Measurements from ENCODE around the gene BCL11B. TPM values are rescaled to one million over a fixed set of nuclear protein-coding genes. Genes with fewer than 3 reads are reported as not detected.

The BCL11B gene
- total RNA-seq, 1 donor from 2014 or later = 0.85 TPM

DNA sequence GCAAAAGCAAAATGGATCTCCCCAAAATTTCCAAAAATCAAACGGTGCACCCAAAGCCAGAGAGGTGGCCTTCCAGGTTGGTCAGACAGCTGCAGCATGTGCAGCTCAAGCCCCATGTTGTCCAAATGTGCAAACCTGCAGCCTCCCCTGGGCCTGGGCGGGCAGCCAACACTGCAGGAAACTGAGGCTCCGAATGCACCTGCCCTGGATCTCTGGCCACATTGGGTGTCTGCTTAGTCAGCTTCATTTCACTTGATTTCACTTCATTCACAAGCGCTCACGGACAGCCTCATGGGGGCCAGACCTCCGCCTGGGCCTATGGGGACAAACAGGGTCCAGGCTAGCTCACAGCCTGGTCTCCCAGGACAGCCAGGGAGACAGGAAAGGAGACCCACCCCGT lies 59.8 kb downstream of the BCL11B start:
- Histone ChIP-seq H3K4me3 (no peak overlapping the region), H3K27ac (no peak overlapping the region)
- TF ChIP-seq, protein P1, sequence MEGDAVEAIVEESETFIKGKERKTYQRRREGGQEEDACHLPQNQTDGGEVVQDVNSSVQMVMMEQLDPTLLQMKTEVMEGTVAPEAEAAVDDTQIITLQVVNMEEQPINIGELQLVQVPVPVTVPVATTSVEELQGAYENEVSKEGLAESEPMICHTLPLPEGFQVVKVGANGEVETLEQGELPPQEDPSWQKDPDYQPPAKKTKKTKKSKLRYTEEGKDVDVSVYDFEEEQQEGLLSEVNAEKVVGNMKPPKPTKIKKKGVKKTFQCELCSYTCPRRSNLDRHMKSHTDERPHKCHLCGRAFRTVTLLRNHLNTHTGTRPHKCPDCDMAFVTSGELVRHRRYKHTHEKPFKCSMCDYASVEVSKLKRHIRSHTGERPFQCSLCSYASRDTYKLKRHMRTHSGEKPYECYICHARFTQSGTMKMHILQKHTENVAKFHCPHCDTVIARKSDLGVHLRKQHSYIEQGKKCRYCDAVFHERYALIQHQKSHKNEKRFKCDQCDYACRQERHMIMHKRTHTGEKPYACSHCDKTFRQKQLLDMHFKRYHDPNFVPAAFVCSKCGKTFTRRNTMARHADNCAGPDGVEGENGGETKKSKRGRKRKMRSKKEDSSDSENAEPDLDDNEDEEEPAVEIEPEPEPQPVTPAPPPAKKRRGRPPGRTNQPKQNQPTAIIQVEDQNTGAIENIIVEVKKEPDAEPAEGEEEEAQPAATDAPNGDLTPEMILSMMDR (IDR thresholded peaks at IDR 0.05) = no peak

GRCh38 chr14:99211410-99211809 lies 60.6 kb downstream of the BCL11B start:
- no peaks in the 10 kb centered on the region for H3K27me3 ChIP-seq
- no peak overlapping the region for H3K4me3 ChIP-seq
- H3K4me1 ChIP-seq = peaks cover 9 to 11% of the 10 kb centered on the region in 2 donors
- H3K9me3 ChIP-seq = no peaks in the 10 kb centered on the region
- no peaks in the 10 kb centered on the region for H3K36me3 ChIP-seq
- no peak overlapping the region for H3K27ac ChIP-seq
- intact Hi-C loops (cut with DNase I) = no loop called here
- DNase-seq (ENCODE audit: low spot score in 2 of 2) = no peak
- TF ChIP-seq, protein P1 (IDR thresholded peaks at IDR 0.05) = no peak

More for the DNA sequence above, 59.8 kb downstream of the BCL11B start:
- Histone ChIP-seq H3K27me3 (no peaks in the 10 kb centered on the region), H3K9me3 (no peaks in the 10 kb centered on the region), H3K4me1 (peaks cover 9 to 11% of the 10 kb centered on the region in 2 donors), H3K36me3 (no peaks in the 10 kb centered on the region)
- intact Hi-C loops (cut with DNase I) = no loop called here
- DNase-seq (ENCODE audit: low spot score in 2 of 2) = no peak

- no peak overlapping the region for H3K27ac ChIP-seq
- intact Hi-C loops (cut with DNase I) = no loop called here
- TF ChIP-seq, protein P1 (IDR thresholded peaks at IDR 0.05) = no peak
- peaks cover 3% of the 10 kb centered on the region in 2 donors for H3K4me1 ChIP-seq
- H3K27me3 ChIP-seq = no peaks in the 10 kb centered on the region
- no peak overlapping the region for H3K4me3 ChIP-seq
- H3K36me3 ChIP-seq = no peaks in the 10 kb centered on the region
- no peak for DNase-seq (ENCODE audit: low spot score in 2 of 2)
- H3K9me3 ChIP-seq = no peaks in the 10 kb centered on the region
Observed at GRCh38 chr14:99210333-99210732, 61.7 kb downstream of the BCL11B start.

DNA sequence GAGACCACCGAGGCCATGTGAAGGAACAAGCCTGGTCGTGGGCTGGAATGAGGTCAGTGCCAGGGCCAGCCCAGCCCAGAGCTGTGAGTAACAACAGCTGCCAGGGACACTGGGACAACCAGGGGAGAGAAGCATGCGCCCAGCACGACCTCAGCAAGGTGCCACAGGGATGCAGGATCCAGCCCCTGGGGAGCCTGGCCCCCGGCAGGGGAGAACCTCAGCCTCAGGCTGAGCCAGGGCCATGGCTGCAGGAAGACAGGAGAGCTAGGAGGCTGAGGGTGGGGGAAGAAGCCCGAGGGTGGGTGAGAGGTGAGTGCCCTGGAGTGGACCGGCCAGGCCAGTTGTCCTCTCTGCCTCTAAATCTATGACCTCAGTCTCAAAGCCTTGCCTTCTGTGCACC lies 62.6 kb downstream of the BCL11B start:
- no peak for DNase-seq (ENCODE audit: low spot score in 2 of 2)
- no peak overlapping the region for H3K4me3 ChIP-seq
- intact Hi-C loops (cut with DNase I) = no loop called here
- H3K9me3 ChIP-seq = no peaks in the 10 kb centered on the region
- TF ChIP-seq, protein P1 (IDR thresholded peaks at IDR 0.05) = no peak
- H3K27ac ChIP-seq = no peak overlapping the region
- no peaks in the 10 kb centered on the region for H3K27me3 ChIP-seq
- no peaks in the 10 kb centered on the region for H3K36me3 ChIP-seq
- no peaks in the 10 kb centered on the region for H3K4me1 ChIP-seq

GRCh38 chr14:99208318-99208717 lies 63.7 kb downstream of the BCL11B start:
- no peaks in the 10 kb centered on the region for H3K4me1 ChIP-seq
- H3K4me3 ChIP-seq = no peak overlapping the region
- no peak for DNase-seq (ENCODE audit: low spot score in 2 of 2)
- H3K36me3 ChIP-seq = no peaks in the 10 kb centered on the region
- no peaks in the 10 kb centered on the region for H3K27me3 ChIP-seq
- no peaks in the 10 kb centered on the region for H3K9me3 ChIP-seq
- H3K27ac ChIP-seq = no peak overlapping the region
- TF ChIP-seq, protein P1 (IDR thresholded peaks at IDR 0.05) = no peak
- intact Hi-C loops (cut with DNase I) = no loop called here

GRCh38 chr14:99207456-99207855 lies 64.5 kb downstream of the BCL11B start:
- H3K27me3 ChIP-seq = no peaks in the 10 kb centered on the region
- intact Hi-C loops (cut with DNase I) = no loop called here
- no peaks in the 10 kb centered on the region for H3K4me1 ChIP-seq
- H3K36me3 ChIP-seq = no peaks in the 10 kb centered on the region
- H3K9me3 ChIP-seq = no peaks in the 10 kb centered on the region
- TF ChIP-seq, protein P1 (IDR thresholded peaks at IDR 0.05) = no peak
- DNase-seq (ENCODE audit: low spot score in 2 of 2) = no peak
- no peak overlapping the region for H3K27ac ChIP-seq
- H3K4me3 ChIP-seq = no peak overlapping the region
